ENCODE measurements around the gene NHLRC1. TPM values are rescaled to one million over a fixed set of nuclear protein-coding genes. Genes with fewer than 3 reads are reported as not detected.

NHLRC1 gene
- total RNA-seq, 5 donors from 2014 or later (not counting 1 experiment from before 2014, with no cell fraction given): 0.48 to 1.2 (median 0.99) TPM

- Histone ChIP-seq H3K9me3 (no peaks in the 10 kb centered on the region), H3K4me1 (ENCODE audit: control insufficient read depth in 1 of 2, extremely low read depth in 1 of 2, insufficient read depth in 2 of 2, low read length in 2 of 2) (no peaks in the 10 kb centered on the region), H3K27ac (ENCODE audit: low read length) (no peak overlapping the region), H3K36me3 (ENCODE audit: control insufficient read depth in 2 of 2, extremely low read depth in 1 of 2, insufficient read depth in 1 of 2, low read length in 1 of 2) (peaks cover 0 to 50% of the 10 kb centered on the region in 2 donors), H3K4me3 (ENCODE audit: control insufficient read depth in 1 of 2, extremely low read depth in 1 of 2, low read length in 1 of 2) (no peak overlapping the region), H3K27me3 (replicated peaks in 1 of 2; ENCODE audit: control insufficient read depth in 2 of 2, extremely low read depth in 1 of 2, insufficient read depth in 2 of 2, low read length in 1 of 2) (no peaks in the 10 kb centered on the region)
- ChIA-PET POLR2A (interaction anchor here in 1 of 2 donors (0.5 kb wide), 1 partner anchor 74 kb away, joined by 4 read pairs; no protein-coding TSS in a partner anchor), CTCF (no interaction called here)
- no peak for DNase-seq
- WGBS (ENCODE audit: insufficient coverage): no CpG with 5 or more reads among the region's 2 CpGs
- Mint-ChIP-seq H3K36me3 (peaks cover 47% of the 10 kb centered on the region), H3K4me3 (no peak overlapping the region), H3K4me1 (peaks cover 0 to 6% (median 0%) of the 10 kb centered on the region in 3 donors), H3K9me3 (no peaks in the 10 kb centered on the region), H3K27me3 (no peaks in the 10 kb centered on the region), H3K27ac (no peak overlapping the region)
- ATAC-seq (replicated peaks in 1 of 4): no peak
Observed at GRCh38 chr6:18147160-18147559, 24.7 kb upstream of the NHLRC1 start.

- Histone ChIP-seq H3K4me1 (ENCODE audit: control insufficient read depth in 1 of 2, extremely low read depth in 1 of 2, insufficient read depth in 2 of 2, low read length in 2 of 2) (no peaks in the 10 kb centered on the region), H3K4me3 (ENCODE audit: control insufficient read depth in 1 of 2, extremely low read depth in 1 of 2, low read length in 1 of 2) (no peak overlapping the region), H3K9me3 (no peaks in the 10 kb centered on the region), H3K36me3 (ENCODE audit: control insufficient read depth in 2 of 2, extremely low read depth in 1 of 2, insufficient read depth in 1 of 2, low read length in 1 of 2) (peaks cover 12 to 67% of the 10 kb centered on the region in 2 donors), H3K27ac (ENCODE audit: low read length) (no peak overlapping the region), H3K27me3 (replicated peaks in 1 of 2; ENCODE audit: control insufficient read depth in 2 of 2, extremely low read depth in 1 of 2, insufficient read depth in 2 of 2, low read length in 1 of 2) (no peaks in the 10 kb centered on the region)
- Mint-ChIP-seq H3K4me1 (no peaks in the 10 kb centered on the region), H3K27me3 (no peaks in the 10 kb centered on the region), H3K9me3 (no peaks in the 10 kb centered on the region), H3K36me3 (peaks cover 54% of the 10 kb centered on the region), H3K4me3 (no peak overlapping the region), H3K27ac (no peak overlapping the region)
- DNase-seq (no peak), ATAC-seq (replicated peaks in 1 of 4) (no peak)
- ChIA-PET POLR2A (no interaction called here), CTCF (no interaction called here)
- WGBS (ENCODE audit: insufficient coverage): 97% methylated on average over 3 of the region's 3 CpGs
Observed at GRCh38 chr6:18142591-18142861, 20.0 kb upstream of the NHLRC1 start.

GRCh38 chr6:18141805-18142590 lies 19.5 kb upstream of the NHLRC1 start:
- Histone ChIP-seq H3K36me3 (ENCODE audit: control insufficient read depth in 2 of 2, extremely low read depth in 1 of 2, insufficient read depth in 1 of 2, low read length in 1 of 2) (peaks cover 12 to 62% of the 10 kb centered on the region in 2 donors), H3K27ac (ENCODE audit: low read length) (no peak overlapping the region), H3K9me3 (no peaks in the 10 kb centered on the region), H3K27me3 (replicated peaks in 1 of 2; ENCODE audit: control insufficient read depth in 2 of 2, extremely low read depth in 1 of 2, insufficient read depth in 2 of 2, low read length in 1 of 2) (no peaks in the 10 kb centered on the region), H3K4me3 (ENCODE audit: control insufficient read depth in 1 of 2, extremely low read depth in 1 of 2, low read length in 1 of 2) (no peak overlapping the region), H3K4me1 (ENCODE audit: control insufficient read depth in 1 of 2, extremely low read depth in 1 of 2, insufficient read depth in 2 of 2, low read length in 2 of 2) (no peaks in the 10 kb centered on the region)
- Mint-ChIP-seq H3K4me1 (no peaks in the 10 kb centered on the region), H3K27me3 (no peaks in the 10 kb centered on the region), H3K27ac (no peak overlapping the region), H3K4me3 (no peak overlapping the region), H3K36me3 (peaks cover 49% of the 10 kb centered on the region), H3K9me3 (no peaks in the 10 kb centered on the region)
- DNase-seq (no peak), ATAC-seq (replicated peaks in 1 of 4) (no peak)
- 95% methylated on average over 7 of the region's 13 CpGs for WGBS (ENCODE audit: insufficient coverage)
- CTCF ChIA-PET: no interaction called here
- POLR2A ChIA-PET: no interaction called here

- H3K27me3 ChIP-seq (replicated peaks in 1 of 2; ENCODE audit: control insufficient read depth in 2 of 2, extremely low read depth in 1 of 2, insufficient read depth in 2 of 2, low read length in 1 of 2): no peaks in the 10 kb centered on the region
- POLR2A ChIA-PET: no interaction called here
- no peaks in the 10 kb centered on the region for H3K4me1 ChIP-seq (ENCODE audit: control insufficient read depth in 1 of 2, extremely low read depth in 1 of 2, insufficient read depth in 2 of 2, low read length in 2 of 2)
- H3K36me3 ChIP-seq (ENCODE audit: control insufficient read depth in 2 of 2, extremely low read depth in 1 of 2, insufficient read depth in 1 of 2, low read length in 1 of 2): peaks cover 18 to 50% of the 10 kb centered on the region in 2 donors
- ATAC-seq (replicated peaks in 1 of 4): no peak
- 98% methylated on average over 4 of the region's 6 CpGs for WGBS (ENCODE audit: insufficient coverage)
- Mint-ChIP-seq H3K27ac (no peak overlapping the region), H3K4me3 (no peak overlapping the region), H3K27me3 (no peaks in the 10 kb centered on the region), H3K36me3 (peaks cover 52% of the 10 kb centered on the region), H3K4me1 (peaks cover 1 to 4% (median 2%) of the 10 kb centered on the region in 3 donors), H3K9me3 (no peaks in the 10 kb centered on the region)
- no peaks in the 10 kb centered on the region for H3K9me3 ChIP-seq
- CTCF ChIA-PET: no interaction called here
- H3K4me3 ChIP-seq (ENCODE audit: control insufficient read depth in 1 of 2, extremely low read depth in 1 of 2, low read length in 1 of 2): no peak overlapping the region
- DNase-seq: no peak
- H3K27ac ChIP-seq (ENCODE audit: low read length): no peak overlapping the region
Observed at GRCh38 chr6:18139935-18140621, 17.6 kb upstream of the NHLRC1 start.

- no peak for DNase-seq
- CTCF ChIA-PET: interaction anchor here in 1 of 2 donors (0.5 kb wide), 1 partner anchor 33 kb away, joined by 3 read pairs; no protein-coding TSS in a partner anchor
Observed at GRCh38 chr6:18138906-18139305, 16.4 kb upstream of the NHLRC1 start.

GRCh38 chr6:18136260-18136659 lies 13.8 kb upstream of the NHLRC1 start:
- WGBS (ENCODE audit: insufficient coverage): 98% methylated on average over 7 of the region's 10 CpGs
- Histone ChIP-seq H3K9me3 (no peaks in the 10 kb centered on the region), H3K27ac (ENCODE audit: low read length) (no peak overlapping the region), H3K4me3 (ENCODE audit: control insufficient read depth in 1 of 2, extremely low read depth in 1 of 2, low read length in 1 of 2) (no peak overlapping the region), H3K4me1 (ENCODE audit: control insufficient read depth in 1 of 2, extremely low read depth in 1 of 2, insufficient read depth in 2 of 2, low read length in 2 of 2) (no peaks in the 10 kb centered on the region), H3K27me3 (replicated peaks in 1 of 2; ENCODE audit: control insufficient read depth in 2 of 2, extremely low read depth in 1 of 2, insufficient read depth in 2 of 2, low read length in 1 of 2) (no peaks in the 10 kb centered on the region), H3K36me3 (ENCODE audit: control insufficient read depth in 2 of 2, extremely low read depth in 1 of 2, insufficient read depth in 1 of 2, low read length in 1 of 2) (peaks cover 23 to 40% of the 10 kb centered on the region in 2 donors)
- no peak overlapping the region for H3K27ac Mint-ChIP-seq
- H3K4me1 Mint-ChIP-seq: peaks cover 5 to 11% (median 9%) of the 10 kb centered on the region in 3 donors
- ChIA-PET CTCF (no interaction called here), POLR2A (no interaction called here)
- ATAC-seq (replicated peaks in 1 of 4): no peak
- no peaks in the 10 kb centered on the region for H3K9me3 Mint-ChIP-seq
- peaks cover 48% of the 10 kb centered on the region for H3K36me3 Mint-ChIP-seq
- H3K4me3 Mint-ChIP-seq: no peak overlapping the region
- no peak for DNase-seq
- no peaks in the 10 kb centered on the region for H3K27me3 Mint-ChIP-seq

More at GRCh38 chr6:18138906-18139305, 16.4 kb upstream of the NHLRC1 start:
- H3K27ac Mint-ChIP-seq: no peak overlapping the region
- H3K4me3 ChIP-seq (ENCODE audit: control insufficient read depth in 1 of 2, extremely low read depth in 1 of 2, low read length in 1 of 2): no peak overlapping the region
- H3K27me3 ChIP-seq (replicated peaks in 1 of 2; ENCODE audit: control insufficient read depth in 2 of 2, extremely low read depth in 1 of 2, insufficient read depth in 2 of 2, low read length in 1 of 2): no peaks in the 10 kb centered on the region
- peaks cover 5 to 11% (median 9%) of the 10 kb centered on the region in 3 donors for H3K4me1 Mint-ChIP-seq
- H3K9me3 ChIP-seq: no peaks in the 10 kb centered on the region
- no peak for ATAC-seq (replicated peaks in 1 of 4)
- no peaks in the 10 kb centered on the region for H3K27me3 Mint-ChIP-seq
- no peak overlapping the region for H3K4me3 Mint-ChIP-seq
- H3K27ac ChIP-seq (ENCODE audit: low read length): no peak overlapping the region
- H3K36me3 Mint-ChIP-seq: peaks cover 54% of the 10 kb centered on the region
- POLR2A ChIA-PET: no interaction called here
- peaks cover 23 to 55% of the 10 kb centered on the region in 2 donors for H3K36me3 ChIP-seq (ENCODE audit: control insufficient read depth in 2 of 2, extremely low read depth in 1 of 2, insufficient read depth in 1 of 2, low read length in 1 of 2)
- WGBS (ENCODE audit: insufficient coverage): 93% methylated on average over 2 of the region's 5 CpGs
- no peaks in the 10 kb centered on the region for H3K4me1 ChIP-seq (ENCODE audit: control insufficient read depth in 1 of 2, extremely low read depth in 1 of 2, insufficient read depth in 2 of 2, low read length in 2 of 2)
- no peaks in the 10 kb centered on the region for H3K9me3 Mint-ChIP-seq

All from T-cell (primary cell).